Gastrocnemius medialis (tissue), 4 donors: Measurements from ENCODE around the gene MRAP.

Source experiments
- CTCF ChIP-seq, 5 experiments: fragments of 450-650 bp in 3 of 5; fragments of 200-600 bp in 2 of 5; sonication (generic) in 2 of 5; IDR thresholded peaks in 4 of 5; conservative IDR thresholded peaks in 1 of 5; 1 replicate in 4 of 5; 2 replicates in 1 of 5; pipeline ENCODE4 v1.5.1; 2016 to 2019; ENCODE audit warnings: antibody characterized with exemption in 5 of 5, mild to moderate bottlenecking in 3 of 5, moderate library complexity in 3 of 5
- POLR2A ChIP-seq, 2 donors: fragments of 450-650 bp; IDR thresholded peaks; one replicate each; pipeline ENCODE4 v1.6.1; 2017; ENCODE audit warnings: antibody characterized with exemption in 2 of 2, mild to moderate bottlenecking in 2 of 2, moderate library complexity in 2 of 2

GRCh38 chr21:32257962-32258785, 40.5 kb upstream of the MRAP start:
- no peak for TF ChIP-seq POLR2A (IDR thresholded peaks at IDR 0.05)
- peak; percentile 44 to 65 (median 59) for TF ChIP-seq CTCF (IDR thresholded peaks at IDR 0.05 in 4 of 5, conservative IDR thresholded peaks at IDR 0.05 in 1 of 5)
